Panc1 (cell line): ENCODE data around the gene GRHPR. TPM values are rescaled to one million over a fixed set of nuclear protein-coding genes. Genes with fewer than 3 reads are reported as not detected.

Experiments
- ATAC-seq: fragments of 200-7000 bp; cut with Tn5 transposase; 2 replicates; pipeline ENCODE4 v1.9.1; 2020; ENCODE audit warnings: mild to moderate bottlenecking, moderate library complexity
- BruUV-seq: library from RNA; stranded (reverse); fragments of 400-500 nt; replicated peaks from 2 replicates; lab custom pipeline; 2021; lab: Mats Ljungman, UMichigan
- CTCF ChIA-PET: fragments of 300-600 bp; sonication (Branson Sonifier 250); formaldehyde crosslinking; loops from one replicate; lab custom pipeline; 2022; ENCODE audit warnings: antibody characterized with exemption; lab: Charles Lee
- POLR2A ChIA-PET: fragments of 300-600 bp; sonication (Branson Sonifier 250); formaldehyde crosslinking; loops from one replicate; lab custom pipeline; 2022; ENCODE audit warnings: antibody characterized with exemption; lab: Charles Lee
- DNase-seq: peaks from one replicate; pipeline ENCODE4 v3.0.0-alpha.2; 2010; ENCODE audit warnings: low read depth, low spot score
- H3K27ac ChIP-seq: 2 replicates; pipeline ENCODE4 v1.5.1; 2011; ENCODE audit warnings: mild to moderate bottlenecking, low read length, inconsistent platforms
- H3K27me3 ChIP-seq: fragments of 200-500 bp; sonication (Bioruptor generic); 2 replicates; pipeline ENCODE4 v1.6.0; 2014; ENCODE audit warnings: low read length, inconsistent platforms; ENCODE audit not compliant: control insufficient read depth, insufficient read depth
- H3K36me3 ChIP-seq: fragments of 200-500 bp; sonication (Bioruptor generic); 2 replicates; pipeline ENCODE4 v1.5.1; 2014; ENCODE audit warnings: inconsistent platforms, mild to moderate bottlenecking, low read length, moderate library complexity; ENCODE audit not compliant: control insufficient read depth, insufficient read depth
- H3K4me1 ChIP-seq: 2 replicates; pipeline ENCODE4 v1.5.1; 2011; ENCODE audit warnings: inconsistent platforms, mild to moderate bottlenecking, low read length, moderate library complexity; ENCODE audit not compliant: control insufficient read depth, insufficient read depth
- H3K4me3 ChIP-seq, 2 experiments: 2 replicates each; pipeline ENCODE4 v1.5.1; 2011 to 2012; ENCODE audit warnings: low read depth in 2 of 2, low read length in 2 of 2, mild to moderate bottlenecking in 2 of 2, inconsistent platforms in 1 of 2, moderate library complexity in 1 of 2
- H3K9me3 ChIP-seq: fragments of 200-500 bp; sonication (Bioruptor generic); 2 replicates; pipeline ENCODE4 v1.5.1; 2014; ENCODE audit warnings: low read depth, mild to moderate bottlenecking, inconsistent platforms, low read length, moderate library complexity; ENCODE audit not compliant: control insufficient read depth, insufficient read depth
- CTCF ChIP-seq: fragments of 450-650 bp; IDR thresholded peaks from 2 replicates; pipeline ENCODE4 v1.5.1; 2017; ENCODE audit warnings: mild to moderate bottlenecking
- POLR2AphosphoS5 ChIP-seq: IDR thresholded peaks from 2 replicates; pipeline ENCODE4 v1.6.1; 2012; ENCODE audit warnings: mild to moderate bottlenecking, low read depth, low read length, moderate library complexity
- SIN3A ChIP-seq: IDR thresholded peaks from 2 replicates; pipeline ENCODE4 v1.6.1; 2012; ENCODE audit warnings: low read depth, mild to moderate bottlenecking, low read length, moderate library complexity, borderline replicate concordance; ENCODE audit not compliant: insufficient read depth
- TCF7L2 ChIP-seq: IDR thresholded peaks from 2 replicates; pipeline ENCODE4 v1.6.1; 2011; ENCODE audit warnings: mild to moderate bottlenecking, low read depth, low read length, inconsistent platforms
- in situ Hi-C: cut with HindIII; loops from 2 replicates; pipeline ENCODE4 v1.10.0; 2016; ENCODE audit warnings: low sequenced_read_pairs, low pct_unique_long_range_greater_than_20kb
- intact Hi-C: fragments of 100-400 bp; cut with micrococcal nuclease; formaldehyde crosslinking; loops from one replicate; pipeline ENCODE4 v1.10.0; 2022; ENCODE audit not compliant: unreplicated experiment
- total RNA-seq: library from RNA; stranded (reverse); gene quantifications from one replicate; pipeline ENCODE4 v1.2.1, GENCODE V29; 2021; ENCODE audit not compliant: unreplicated experiment
- TF ChIP-seq, protein P1 (sequence below), 2 experiments: IDR thresholded peaks; 2 replicates each; pipeline ENCODE4 v1.6.1; 2011 to 2012; ENCODE audit warnings: low read depth in 2 of 2, control low read depth in 1 of 2, low read length in 1 of 2, mild to moderate bottlenecking in 1 of 2, moderate library complexity in 1 of 2; ENCODE audit not compliant: insufficient read depth in 1 of 2

The GRHPR gene
- total RNA-seq, 1 experiment from 2014 or later: 238 TPM

DNA sequence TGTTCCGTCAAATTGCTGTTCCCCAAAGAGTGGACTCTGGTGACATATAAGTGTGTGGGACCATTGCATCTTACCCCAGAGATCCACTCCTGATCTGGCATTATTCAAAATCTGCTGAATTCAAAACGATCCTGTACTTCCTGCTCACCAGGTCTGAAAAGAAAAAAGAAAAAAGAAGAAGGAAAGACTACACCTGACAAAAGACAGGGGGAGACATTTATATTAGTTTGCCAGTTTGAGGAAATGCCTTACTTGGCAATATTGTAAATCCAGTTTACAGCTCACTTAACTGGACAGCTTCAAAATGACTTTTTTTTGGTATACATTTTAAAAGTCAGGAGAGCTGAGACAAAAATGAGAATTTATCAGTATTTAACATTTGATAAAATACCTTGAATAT, 15.0 kb upstream of the GRHPR start (continued):
- TF ChIP-seq CTCF: no peak

DNA sequence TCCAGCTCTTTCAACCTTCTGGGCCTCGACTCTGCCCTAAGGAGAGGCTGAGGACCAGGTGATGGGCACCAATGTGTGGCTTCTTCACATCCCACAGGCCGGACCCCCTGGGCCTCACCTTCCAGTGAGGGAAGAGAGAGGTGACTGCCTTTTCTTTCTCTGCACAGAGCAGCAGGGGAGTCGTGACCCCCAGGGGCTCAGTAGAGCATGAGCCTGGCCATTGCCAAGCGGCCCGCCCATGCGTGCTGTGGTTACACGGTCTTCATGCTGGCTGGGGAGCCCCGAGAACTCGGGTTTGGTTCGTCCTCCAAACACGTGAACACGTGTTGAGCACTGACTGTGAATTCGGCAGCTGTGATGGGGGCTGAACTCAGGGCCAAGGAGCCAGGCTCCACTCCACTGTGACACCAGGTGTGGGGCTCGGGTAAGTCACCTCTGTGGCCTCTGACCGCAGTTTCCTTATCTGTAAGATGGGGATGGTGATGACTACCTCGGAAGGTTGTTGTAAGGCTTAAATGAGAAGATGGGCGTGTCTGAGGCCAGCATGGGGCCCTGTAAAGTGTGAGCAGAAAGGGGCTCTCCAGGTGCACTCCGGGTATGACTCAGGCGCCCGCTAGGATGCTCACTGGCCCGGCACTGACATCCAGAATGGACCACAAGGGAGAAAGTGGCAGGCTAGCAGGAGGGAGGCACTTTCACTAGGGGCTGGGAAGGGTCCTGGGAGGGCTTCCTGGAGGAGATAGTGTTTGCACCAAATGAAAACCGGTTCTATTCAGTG, 13.4 kb upstream of the GRHPR start:
- intact Hi-C loops: no loop called here
- no TSS peak for BruUV-seq
- ChIA-PET CTCF (interaction anchor here (0.7 kb wide), 1 partner anchor 962 kb away, joined by 3 read pairs; no protein-coding TSS in a partner anchor), POLR2A (no interaction called here)
- ATAC-seq (no peak), DNase-seq (no peak)
- TF ChIP-seq POLR2AphosphoS5: no peak
- no peak for TF ChIP-seq SIN3A
- TF ChIP-seq CTCF: no peak
- no peak for TF ChIP-seq TCF7L2
- Histone ChIP-seq H3K4me3 (no peak overlapping the region), H3K27me3 (no peaks in the 10 kb centered on the region), H3K4me1 (peaks cover 24% of the 10 kb centered on the region), H3K36me3 (no peaks in the 10 kb centered on the region), H3K9me3 (no peaks in the 10 kb centered on the region), H3K27ac (no peak overlapping the region)
- in situ Hi-C loops: no loop called here

- in situ Hi-C loops (no loop called here), intact Hi-C loops (loop anchor here (5.0 kb wide), 1 partner anchor 413 kb away; no protein-coding TSS in a partner anchor)
- DNase-seq: no peak
- H3K36me3 ChIP-seq: no peaks in the 10 kb centered on the region
- BruUV-seq: no TSS peak
- peaks cover 36% of the 10 kb centered on the region for H3K4me1 ChIP-seq
- CTCF ChIA-PET: interaction anchor here (1.4 to 2.6 kb wide), 4 partner anchors 19 to 537 kb away, joined by 3 to 13 read pairs (median 7); no protein-coding TSS in a partner anchor
- H3K4me3 ChIP-seq: no peak overlapping the region
- ATAC-seq: no peak
- TF ChIP-seq, protein P1, sequence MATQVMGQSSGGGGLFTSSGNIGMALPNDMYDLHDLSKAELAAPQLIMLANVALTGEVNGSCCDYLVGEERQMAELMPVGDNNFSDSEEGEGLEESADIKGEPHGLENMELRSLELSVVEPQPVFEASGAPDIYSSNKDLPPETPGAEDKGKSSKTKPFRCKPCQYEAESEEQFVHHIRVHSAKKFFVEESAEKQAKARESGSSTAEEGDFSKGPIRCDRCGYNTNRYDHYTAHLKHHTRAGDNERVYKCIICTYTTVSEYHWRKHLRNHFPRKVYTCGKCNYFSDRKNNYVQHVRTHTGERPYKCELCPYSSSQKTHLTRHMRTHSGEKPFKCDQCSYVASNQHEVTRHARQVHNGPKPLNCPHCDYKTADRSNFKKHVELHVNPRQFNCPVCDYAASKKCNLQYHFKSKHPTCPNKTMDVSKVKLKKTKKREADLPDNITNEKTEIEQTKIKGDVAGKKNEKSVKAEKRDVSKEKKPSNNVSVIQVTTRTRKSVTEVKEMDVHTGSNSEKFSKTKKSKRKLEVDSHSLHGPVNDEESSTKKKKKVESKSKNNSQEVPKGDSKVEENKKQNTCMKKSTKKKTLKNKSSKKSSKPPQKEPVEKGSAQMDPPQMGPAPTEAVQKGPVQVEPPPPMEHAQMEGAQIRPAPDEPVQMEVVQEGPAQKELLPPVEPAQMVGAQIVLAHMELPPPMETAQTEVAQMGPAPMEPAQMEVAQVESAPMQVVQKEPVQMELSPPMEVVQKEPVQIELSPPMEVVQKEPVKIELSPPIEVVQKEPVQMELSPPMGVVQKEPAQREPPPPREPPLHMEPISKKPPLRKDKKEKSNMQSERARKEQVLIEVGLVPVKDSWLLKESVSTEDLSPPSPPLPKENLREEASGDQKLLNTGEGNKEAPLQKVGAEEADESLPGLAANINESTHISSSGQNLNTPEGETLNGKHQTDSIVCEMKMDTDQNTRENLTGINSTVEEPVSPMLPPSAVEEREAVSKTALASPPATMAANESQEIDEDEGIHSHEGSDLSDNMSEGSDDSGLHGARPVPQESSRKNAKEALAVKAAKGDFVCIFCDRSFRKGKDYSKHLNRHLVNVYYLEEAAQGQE (IDR thresholded peaks at IDR 0.05; ENCODE audit: insufficient read depth in 1 of 2, low read depth in 2 of 2, low read length in 1 of 2): no peak
- TF ChIP-seq SIN3A (no peak), POLR2AphosphoS5 (no peak), CTCF (no peak), TCF7L2 (no peak)
- H3K27me3 ChIP-seq: no peaks in the 10 kb centered on the region
- H3K27ac ChIP-seq: no peak overlapping the region
- no peaks in the 10 kb centered on the region for H3K9me3 ChIP-seq
- POLR2A ChIA-PET: interaction anchor here (0.6 kb wide), 1 partner anchor 272 kb away, joined by 13 read pairs; no protein-coding TSS in a partner anchor
Measured at GRCh38 chr9:37410354-37410861, 12.1 kb upstream of the GRHPR start.
